HG03460 (cell line): ENCODE data around the gene PLET1.

Experiments
- ATAC-seq: cut with Tn5 transposase; IDR thresholded peaks from one replicate; pipeline ENCODE4 v1.9.1; 2021; ENCODE audit not compliant: unreplicated experiment

Gene PLET1

GRCh38 chr11:112285841-112286311 lies 25.2 kb upstream of the PLET1 start:
- no peak for ATAC-seq

- no peak for ATAC-seq
These were observed 21.1 kb upstream of the PLET1 start for GRCh38 chr11:112281726-112282125.

GRCh38 chr11:112280268-112281126 lies 19.8 kb upstream of the PLET1 start:
- ATAC-seq: peak; percentile 76

- ATAC-seq: peak; percentile 46
These were observed 19.2 kb upstream of the PLET1 start for GRCh38 chr11:112279901-112280267.

GRCh38 chr11:112278803-112279202 lies 18.1 kb upstream of the PLET1 start:
- no peak for ATAC-seq

- ATAC-seq: no peak
These were observed 17.3 kb upstream of the PLET1 start for GRCh38 chr11:112277941-112278340.

- ATAC-seq: no peak
These were observed 16.4 kb upstream of the PLET1 start for GRCh38 chr11:112277029-112277428.

- no peak for ATAC-seq
These were observed 13.5 kb upstream of the PLET1 start for GRCh38 chr11:112274007-112274783.

GRCh38 chr11:112273066-112273465 lies 12.4 kb upstream of the PLET1 start:
- no peak for ATAC-seq

GRCh38 chr11:112271242-112271641 lies 10.6 kb upstream of the PLET1 start:
- ATAC-seq: no peak

GRCh38 chr11:112270551-112271180 lies 10.0 kb upstream of the PLET1 start:
- no peak for ATAC-seq

GRCh38 chr11:112269139-112269538 lies 8.5 kb upstream of the PLET1 start:
- ATAC-seq: no peak

GRCh38 chr11:112268406-112268805 lies 7.7 kb upstream of the PLET1 start:
- ATAC-seq: no peak

GRCh38 chr11:112267188-112267591 lies 6.5 kb upstream of the PLET1 start:
- no peak for ATAC-seq

GRCh38 chr11:112266410-112266778 lies 5.7 kb upstream of the PLET1 start:
- no peak for ATAC-seq

GRCh38 chr11:112265659-112266409 lies 5.2 kb upstream of the PLET1 start:
- no peak for ATAC-seq

- no peak for ATAC-seq
These were observed 5.5 kb downstream of the PLET1 start for GRCh38 chr11:112255067-112255720.

- no peak for ATAC-seq
These were observed 6.9 kb downstream of the PLET1 start for GRCh38 chr11:112253605-112254242.

- ATAC-seq: no peak
These were observed 10.6 kb downstream of the PLET1 start for GRCh38 chr11:112249871-112250610.
